Hypothalamus (tissue), 51 donors: Measurements from ENCODE around the gene MEIOSIN.
"Not testable (repeated sequence)": the region's sequence is repeated elsewhere in the genome, so short reads cannot be mapped to it uniquely, and the experiment has no call there.

ENCODE experiments used
- DNase-seq, 51 donors: peaks; one replicate each; lab custom pipeline; 2025; lab: John Stamatoyannopoulos, UW

The MEIOSIN gene

GRCh38 chr19:45733160-45733810 is at the start of gene MEIOSIN:
TSS of gene MEIOSIN (plus strand) at chr19:45733439. CDS start at chr19:45735377, 1,938 bp downstream.
- no peak for DNase-seq

GRCh38 chr19:45685045-45685444 is 48.2 kb upstream of the MEIOSIN start:
- DNase-seq, result not testable (repeated sequence)

GRCh38 chr19:45687599-45687998 is 45.6 kb upstream of the MEIOSIN start:
- DNase-seq, result no peak

GRCh38 chr19:45691516-45692186 is 41.6 kb upstream of the MEIOSIN start, which contains the start of gene SNRPD2:
TSS of gene SNRPD2 (minus strand) at chr19:45691953. CDS start at chr19:45691888, 65 bp downstream.
- DNase-seq, result peak; percentile 69 to 100 (median 94)

GRCh38 chr19:45692187-45693105 is 40.8 kb upstream of the MEIOSIN start, which contains the start of gene QPCTL:
TSS of gene QPCTL (plus strand) at chr19:45692666. CDS start at chr19:45692704, 38 bp downstream.
- DNase-seq, result peak; percentile 90 to 100 (median 99)

GRCh38 chr19:45693106-45693788 is 40.0 kb upstream of the MEIOSIN start:
- DNase-seq, result peak in 50 of 51 donors; percentile 9 to 74 (median 43)

- DNase-seq, result no peak
Measured at GRCh38 chr19:45701676-45702075, 31.6 kb upstream of the MEIOSIN start.

GRCh38 chr19:45705115-45705514 is 28.1 kb upstream of the MEIOSIN start:
- no peak for DNase-seq

- DNase-seq, result no peak
Measured at GRCh38 chr19:45705710-45706415, 27.4 kb upstream of the MEIOSIN start.

GRCh38 chr19:45710356-45711130 is 22.7 kb upstream of the MEIOSIN start:
- DNase-seq, result no peak

GRCh38 chr19:45711851-45712698 is 21.2 kb upstream of the MEIOSIN start:
- no peak for DNase-seq

- no peak for DNase-seq
Measured at GRCh38 chr19:45712699-45713067, 20.6 kb upstream of the MEIOSIN start.

GRCh38 chr19:45713141-45713540 is 20.1 kb upstream of the MEIOSIN start:
- no peak for DNase-seq

- DNase-seq, result no peak
Measured at GRCh38 chr19:45715139-45715538, 18.1 kb upstream of the MEIOSIN start.

GRCh38 chr19:45716359-45717130 is 16.7 kb upstream of the MEIOSIN start:
- DNase-seq, result peak in 15 of 51 donors; percentile 19 to 86 (median 32)

- DNase-seq, result peak; percentile 89 to 100 (median 99)
Measured at GRCh38 chr19:45717131-45717982, 15.9 kb upstream of the MEIOSIN start.
